K562 (cell line): ENCODE results near the gene C11orf98. TPM values are rescaled to one million over a fixed set of nuclear protein-coding genes. Genes with fewer than 3 reads are reported as not detected.

Experiments
- ATAC-seq: fragments of 200-7000 bp; cut with Tn5 transposase; 3 replicates; pipeline ENCODE4 v1.9.1; 2020; ENCODE audit warnings: moderate library complexity
- BruUV-seq: library from RNA; stranded (reverse); fragments of 400-500 nt; replicated peaks from 2 replicates; lab custom pipeline; 2021; lab: Mats Ljungman, UMichigan
- CTCF ChIA-PET: fragments of 300-600 bp; formaldehyde crosslinking; extraction: SDS; loops from one replicate; lab custom pipeline; 2021; ENCODE audit warnings: low intra/inter-chr PET ratio; lab: Yijun Ruan, JAX
- POLR2A ChIA-PET: fragments of 300-600, 350-650 bp; sonication (Branson Sonifier 250); formaldehyde crosslinking; extraction: SDS; loops from one replicate; lab custom pipeline; 2021; ENCODE audit warnings: antibody characterized with exemption, inconsistent platforms; lab: Yijun Ruan, JAX
- DNase-seq, 4 experiments: peaks; one replicate each; pipeline versions ENCODE4 v3.0.0 to v3.0.0-alpha.2; 2011 to 2018; ENCODE audit warnings: low spot score in 3 of 4, mixed read lengths in 3 of 4; ENCODE audit errors: extremely low read depth in 1 of 4
- FAIRE-seq: peaks from 2 replicates; lab custom pipeline; 2011; peaks lifted over from hg19 to GRCh38; lab: Jason Lieb, UNC
- H2AFZ ChIP-seq: 2 replicates; pipeline ENCODE4 v1.6.0; 2011; ENCODE audit warnings: low read depth, low read length, control low read depth, inconsistent platforms
- H3K27ac ChIP-seq: fragments of 200-600 bp; 3 replicates; pipeline ENCODE4 v1.8.0; 2011; ENCODE audit warnings: low read depth, mild to moderate bottlenecking, control low read depth, inconsistent platforms, low read length, moderate library complexity, mixed read lengths; ENCODE audit errors: extremely low read depth
- H3K27me3 ChIP-seq, 2 experiments: fragments of 300-600 bp in 1 of 2; 2 replicates in 1 of 2; 3 replicates in 1 of 2; pipeline versions ENCODE4 v1.6.0 to v1.8.0; 2011; ENCODE audit warnings: inconsistent platforms in 2 of 2, low read length in 2 of 2, mild to moderate bottlenecking in 1 of 2, mixed read lengths in 1 of 2, moderate library complexity in 1 of 2; ENCODE audit not compliant: control insufficient read depth in 2 of 2, insufficient read depth in 2 of 2
- H3K36me3 ChIP-seq: fragments of 300-600 bp; 3 replicates; pipeline ENCODE4 v1.8.0; 2011; ENCODE audit warnings: mild to moderate bottlenecking, low read length, inconsistent platforms; ENCODE audit not compliant: control insufficient read depth, insufficient read depth
- H3K4me1 ChIP-seq, 2 experiments: fragments of 200-600 bp in 1 of 2; replicated peaks in 1 of 2; 2 replicates in 1 of 2; 3 replicates in 1 of 2; pipeline versions ENCODE4 v1.5.1 to v1.8.0; 2011; ENCODE audit warnings: inconsistent platforms in 2 of 2, low read length in 2 of 2, mild to moderate bottlenecking in 1 of 2, mixed read lengths in 1 of 2, moderate library complexity in 1 of 2; ENCODE audit not compliant: control insufficient read depth in 2 of 2, insufficient read depth in 2 of 2
- H3K4me2 ChIP-seq: 2 replicates; pipeline ENCODE4 v1.6.1; 2011; ENCODE audit warnings: low read length, control low read depth, inconsistent platforms, mixed read lengths; ENCODE audit not compliant: insufficient read depth
- H3K4me3 ChIP-seq: fragments of 200-600 bp; sonication (generic), shearing (Covaris generic); 2 replicates; pipeline ENCODE4 v1.5.1; 2016; ENCODE audit warnings: control low read depth, inconsistent platforms
- H3K79me2 ChIP-seq: fragments of 200-600 bp; 3 replicates; pipeline ENCODE4 v1.8.0; 2011; ENCODE audit warnings: low read length, inconsistent platforms; ENCODE audit not compliant: control insufficient read depth, insufficient read depth
- H3K9ac ChIP-seq, 2 experiments: 2 replicates each; pipeline versions ENCODE4 v1.6.0 to v1.6.1; 2011; ENCODE audit warnings: low read depth in 2 of 2, low read length in 2 of 2, control low read depth in 1 of 2, inconsistent platforms in 1 of 2, mild to moderate bottlenecking in 1 of 2, mixed read lengths in 1 of 2; ENCODE audit not compliant: insufficient read depth in 1 of 2
- H3K9me1 ChIP-seq: one replicate; pipeline ENCODE4 v1.6.0; 2011; ENCODE audit warnings: inconsistent platforms, mild to moderate bottlenecking, low read length, moderate library complexity; ENCODE audit not compliant: control insufficient read depth, insufficient read depth
- H3K9me3 ChIP-seq: replicated peaks from 2 replicates; pipeline ENCODE4 v1.5.1; 2011; ENCODE audit warnings: low read depth, low read length, inconsistent platforms; ENCODE audit not compliant: control insufficient read depth, insufficient read depth
- H4K20me1 ChIP-seq: replicated peaks from 2 replicates; pipeline ENCODE4 v1.6.1; 2011; ENCODE audit warnings: low read length, inconsistent platforms, mixed read lengths; ENCODE audit not compliant: control insufficient read depth, insufficient read depth
- ADNP ChIP-seq: fragments of 200-800 bp; sonication (Bioruptor generic); IDR thresholded peaks from 2 replicates; pipeline ENCODE4 v1.6.1; 2016; ENCODE audit warnings: missing genetic modification characterization, missing compliant biosample characterization
- ARID2 ChIP-seq: fragments of 450-650 bp; IDR thresholded peaks from 2 replicates; pipeline ENCODE4 v1.6.1; 2017; ENCODE audit warnings: antibody characterized with exemption, mild to moderate bottlenecking
- BCOR ChIP-seq: fragments of 450-650 bp; IDR thresholded peaks from 2 replicates; pipeline ENCODE4 v1.6.1; 2016
- CEBPB ChIP-seq: fragments of 450-650 bp; IDR thresholded peaks from 2 replicates; pipeline ENCODE4 v1.6.1; 2016; ENCODE audit warnings: missing genetic modification characterization, missing compliant biosample characterization
- CEBPG ChIP-seq, 3 experiments: fragments of 200-800 bp in 1 of 3; sonication (Bioruptor generic) in 1 of 3; sonication (generic) in 1 of 3; formaldehyde crosslinking in 1 of 3; IDR thresholded peaks in 2 of 3; conservative IDR thresholded peaks in 1 of 3; 2 replicates each; pipeline versions ENCODE4 v1.6.1 to v1.8.0; 2016 to 2022; ENCODE audit warnings: missing compliant biosample characterization in 2 of 3, missing genetic modification characterization in 2 of 3, mild to moderate bottlenecking in 1 of 3, missing genetic modification reagents in 1 of 3
- FOXJ3 ChIP-seq: sonication (generic); formaldehyde crosslinking; IDR thresholded peaks from 2 replicates; pipeline ENCODE4 v1.4.0; 2020; ENCODE audit warnings: mild to moderate bottlenecking, missing genetic modification reagents
- ILK ChIP-seq: fragments of 450-650 bp; IDR thresholded peaks from 2 replicates; pipeline ENCODE4 v1.6.1; 2016; ENCODE audit warnings: missing genetic modification characterization, low read depth, mild to moderate bottlenecking, missing compliant biosample characterization, moderate library complexity, borderline replicate concordance
- MEIS2 ChIP-seq: fragments of 450-650 bp; IDR thresholded peaks from 2 replicates; pipeline ENCODE4 v1.6.1; 2014; ENCODE audit warnings: mild to moderate bottlenecking; ENCODE audit not compliant: partially characterized antibody
- ZFX ChIP-seq: sonication (generic); formaldehyde crosslinking; IDR thresholded peaks from 2 replicates; pipeline ENCODE4 v1.8.0; 2022; ENCODE audit warnings: mild to moderate bottlenecking, missing genetic modification reagents, moderate library complexity
- ZNF354B ChIP-seq: fragments of 250-450 bp; sonication (Bioruptor Pico); IDR thresholded peaks from 2 replicates; pipeline ENCODE4 v1.4.0; 2020
- WGBS: fragments of 100-300 bp; shearing (Covaris generic); methylation state at CpG from one replicate; pipeline ENCODE4 v1.1.6; 2016; ENCODE audit warnings: low coverage, mixed read lengths; ENCODE audit not compliant: insufficient coverage; ENCODE audit errors: missing lambda C conversion rate; 5-methylcytosine and 5-hydroxymethylcytosine counted together
- in situ Hi-C: fragments of 300-500 bp; cut with MboI; formaldehyde crosslinking; loops from 4 replicates; pipeline ENCODE4 v1.15.0; 2018; ENCODE audit warnings: inconsistent platforms, mixed read lengths
- intact Hi-C: fragments of 100-400 bp; cut with micrococcal nuclease; formaldehyde crosslinking; loops from 2 replicates; pipeline ENCODE4 v1.14.2; 2022
- polyA plus RNA-seq, 8 experiments: library from polyadenylated mRNA; depleted of rRNA in 4 of 8; stranded (reverse) in 5 of 8; unstranded in 3 of 8; fragments of >200 nt; fragmentation: Nextera tagmentation in 2 of 8; fragmentation: Illumina TruSeq in 1 of 8; extraction: Ambion mirVana in 2 of 8; extraction: Trizol in 1 of 8; gene quantifications; 2 replicates each; pipeline versions ENCODE4 v1.2.1 to v1.2.3, GENCODE V29; 2011 to 2014; ENCODE audit warnings: inconsistent platforms in 1 of 8, missing spikeins in 1 of 8
- total RNA-seq, 7 experiments: library from RNA; depleted of rRNA in 6 of 7; stranded (reverse); fragments of >200 nt in 6 of 7; fragmentation: Illumina TruSeq in 2 of 7; extraction: Trizol in 2 of 7; gene quantifications; 2 replicates each; pipeline versions ENCODE4 v1.2.1 to v1.2.3, GENCODE V29; 2011 to 2021; ENCODE audit warnings: low replicate concordance in 1 of 7
- TF ChIP-seq, protein P1 (sequence below): sonication (generic); formaldehyde crosslinking; IDR thresholded peaks from 2 replicates; pipeline ENCODE4 v1.8.1; 2023; ENCODE audit warnings: mild to moderate bottlenecking, missing genetic modification reagents
- TF ChIP-seq, protein P2 (sequence below), 2 experiments: fragments of 450-650 bp in 1 of 2; sonication (generic) in 1 of 2; formaldehyde crosslinking in 1 of 2; IDR thresholded peaks in 1 of 2; conservative IDR thresholded peaks in 1 of 2; 2 replicates each; pipeline versions ENCODE4 v1.6.1 to v1.8.1; 2016 to 2023; ENCODE audit warnings: mild to moderate bottlenecking in 2 of 2, moderate library complexity in 2 of 2, inconsistent platforms in 1 of 2, missing genetic modification reagents in 1 of 2
- TF ChIP-seq, protein P3 (sequence below), 2 experiments: IDR thresholded peaks in 1 of 2; conservative IDR thresholded peaks in 1 of 2; 2 replicates each; pipeline ENCODE4 v1.6.1; 2016; ENCODE audit warnings: low read depth in 2 of 2, mild to moderate bottlenecking in 1 of 2, missing compliant biosample characterization in 1 of 2, missing genetic modification characterization in 1 of 2, moderate library complexity in 1 of 2

Gene C11orf98
- total and polyA plus RNA-seq, 9 of the 15 experiments (the other 6 are each of a cell fraction or from before 2014, with no cell fraction given): 103 to 352 (median 218) TPM

DNA sequence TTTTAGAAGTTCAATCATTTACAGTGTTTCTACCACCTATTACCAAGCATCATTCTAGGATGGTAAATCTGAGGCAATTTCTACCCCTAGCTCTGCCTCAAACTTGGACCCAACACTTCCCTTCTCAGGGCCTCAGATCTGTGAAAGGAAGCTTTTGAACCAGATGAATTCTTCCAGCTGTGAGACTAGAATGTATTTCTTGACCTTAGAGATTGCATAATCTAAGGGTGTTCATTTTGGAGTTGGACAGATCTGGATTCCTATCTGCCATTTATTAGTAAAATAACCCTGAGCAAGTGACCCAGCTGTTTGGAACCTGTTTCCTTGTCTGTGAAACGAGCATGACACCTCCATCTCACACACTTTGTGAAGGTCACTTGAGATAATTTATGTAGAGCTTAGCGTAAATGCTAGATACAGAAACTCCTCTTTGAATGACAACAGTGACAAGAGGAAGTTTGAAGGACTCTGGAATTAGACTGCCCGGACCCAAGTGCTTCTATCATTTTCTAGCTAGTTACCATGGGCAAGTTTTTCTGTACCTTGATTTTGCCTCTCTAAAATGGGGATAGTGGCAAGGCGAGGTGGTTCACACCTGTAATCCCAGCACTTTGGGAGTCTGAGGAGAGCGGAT is 8.1 kb downstream of the C11orf98 start:
- DNase-seq (no peak), FAIRE-seq (peak; percentile 23), ATAC-seq (no peak)
- CTCF ChIA-PET: no interaction called here
- Histone ChIP-seq H3K27me3 (no peaks in the 10 kb centered on the region), H3K4me2 (no peak overlapping the region), H3K9me1 (no peaks in the 10 kb centered on the region), H3K9me3 (no peaks in the 10 kb centered on the region), H3K4me1 (peaks cover 7 to 15% of the 10 kb centered on the region in 2 experiments; a peak in 4 of 5 replicates), H3K27ac (peak overlapping the region; percentile 20; the same call in 1 of the 3 replicates), H3K9ac (no peak overlapping the region; a peak in 1 of 4 replicates), H3K36me3 (peaks cover 5% of the 10 kb centered on the region; the same call in 1 of the 3 replicates), H4K20me1 (no peaks in the 10 kb centered on the region), H3K4me3 (no peak overlapping the region), H2AFZ (peak overlapping the region; percentile 69), H3K79me2 (peaks cover 13% of the 10 kb centered on the region)
- in situ Hi-C loops: no loop called here
- WGBS: 31% methylated on average over 5 of the region's 5 CpGs
- POLR2A ChIA-PET: interaction anchor here (0.6 to 5.3 kb wide), 11 partner anchors 9 to 260 kb away, joined by 3 to 161 read pairs (median 3); partner anchors contain the start of genes C11orf98, CSKMT and UQCC3
- no TSS peak for BruUV-seq
- intact Hi-C loops: no loop called here
- peak; percentile 23; the same call in 1 of the 2 replicates for TF ChIP-seq ZFX (CRISPR knock-in tag)
- 0 out of 2 replicates have a peak, but pooled peaks have one; percentile 32 for TF ChIP-seq ADNP (tag)
- peak; percentile 61 for TF ChIP-seq MEIS2
- TF ChIP-seq ARID2: no peak
- TF ChIP-seq, protein P1, sequence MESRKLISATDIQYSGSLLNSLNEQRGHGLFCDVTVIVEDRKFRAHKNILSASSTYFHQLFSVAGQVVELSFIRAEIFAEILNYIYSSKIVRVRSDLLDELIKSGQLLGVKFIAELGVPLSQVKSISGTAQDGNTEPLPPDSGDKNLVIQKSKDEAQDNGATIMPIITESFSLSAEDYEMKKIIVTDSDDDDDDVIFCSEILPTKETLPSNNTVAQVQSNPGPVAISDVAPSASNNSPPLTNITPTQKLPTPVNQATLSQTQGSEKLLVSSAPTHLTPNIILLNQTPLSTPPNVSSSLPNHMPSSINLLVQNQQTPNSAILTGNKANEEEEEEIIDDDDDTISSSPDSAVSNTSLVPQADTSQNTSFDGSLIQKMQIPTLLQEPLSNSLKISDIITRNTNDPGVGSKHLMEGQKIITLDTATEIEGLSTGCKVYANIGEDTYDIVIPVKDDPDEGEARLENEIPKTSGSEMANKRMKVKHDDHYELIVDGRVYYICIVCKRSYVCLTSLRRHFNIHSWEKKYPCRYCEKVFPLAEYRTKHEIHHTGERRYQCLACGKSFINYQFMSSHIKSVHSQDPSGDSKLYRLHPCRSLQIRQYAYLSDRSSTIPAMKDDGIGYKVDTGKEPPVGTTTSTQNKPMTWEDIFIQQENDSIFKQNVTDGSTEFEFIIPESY (CRISPR knock-in tag): peak; percentile 31; the same call in 1 of the 2 replicates
- no peak for TF ChIP-seq ILK
- TF ChIP-seq CEBPB (tag): peak; percentile 92
- TF ChIP-seq, protein P2, sequence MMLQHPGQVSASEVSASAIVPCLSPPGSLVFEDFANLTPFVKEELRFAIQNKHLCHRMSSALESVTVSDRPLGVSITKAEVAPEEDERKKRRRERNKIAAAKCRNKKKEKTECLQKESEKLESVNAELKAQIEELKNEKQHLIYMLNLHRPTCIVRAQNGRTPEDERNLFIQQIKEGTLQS (IDR thresholded peaks at IDR 0.05): peak; percentile 34; the same call in 1 of the 2 replicates
- TF ChIP-seq, protein P2 (CRISPR knock-in tag; conservative IDR thresholded peaks at IDR 0.05): no peak
- no peak for TF ChIP-seq ZNF354B (CRISPR knock-in tag)
- TF ChIP-seq BCOR: peak; percentile 31; the same call in 1 of the 2 replicates
- TF ChIP-seq CEBPG (CRISPR knock-in tag; IDR thresholded peaks at IDR 0.05): peak; percentile 74
- peak; percentile 72 to 80 for TF ChIP-seq CEBPG (tag; conservative IDR thresholded peaks at IDR 0.05 in 1 of 2, IDR thresholded peaks at IDR 0.05 in 1 of 2)
- TF ChIP-seq FOXJ3 (CRISPR knock-in tag): no peak
- TF ChIP-seq, protein P3, sequence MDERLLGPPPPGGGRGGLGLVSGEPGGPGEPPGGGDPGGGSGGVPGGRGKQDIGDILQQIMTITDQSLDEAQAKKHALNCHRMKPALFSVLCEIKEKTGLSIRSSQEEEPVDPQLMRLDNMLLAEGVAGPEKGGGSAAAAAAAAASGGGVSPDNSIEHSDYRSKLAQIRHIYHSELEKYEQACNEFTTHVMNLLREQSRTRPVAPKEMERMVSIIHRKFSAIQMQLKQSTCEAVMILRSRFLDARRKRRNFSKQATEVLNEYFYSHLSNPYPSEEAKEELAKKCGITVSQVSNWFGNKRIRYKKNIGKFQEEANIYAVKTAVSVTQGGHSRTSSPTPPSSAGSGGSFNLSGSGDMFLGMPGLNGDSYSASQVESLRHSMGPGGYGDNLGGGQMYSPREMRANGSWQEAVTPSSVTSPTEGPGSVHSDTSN (CRISPR knock-in tag; IDR thresholded peaks at IDR 0.05; ENCODE audit: low read depth): no peak
- TF ChIP-seq, protein P3 (tag; conservative IDR thresholded peaks at IDR 0.05; ENCODE audit: low read depth): 0 out of 2 replicates have a peak, but pooled peaks have one; percentile 41
